HepG2 (cell line): ENCODE results near the gene STK36. TPM values are rescaled to one million over a fixed set of nuclear protein-coding genes. Genes with fewer than 3 reads are reported as not detected.
A peak's percentile ranks its signal among the peaks of the same experiment; 100 is the strongest.

Experiments
- AHR ChIP-seq: IDR thresholded peaks from 2 replicates; pipeline ENCODE4 v1.6.1; 2018; ENCODE audit warnings: missing genetic modification reagents, missing compliant biosample characterization
- AKAP8 ChIP-seq: sonication (generic); formaldehyde crosslinking; IDR thresholded peaks from 2 replicates; pipeline ENCODE4 v1.5.1; 2020; ENCODE audit warnings: mild to moderate bottlenecking, missing genetic modification reagents
- GABPA ChIP-seq, 2 experiments: IDR thresholded peaks; 2 replicates each; pipeline ENCODE4 v1.6.1; 2011 to 2016; ENCODE audit warnings: low read depth in 2 of 2, low read length in 1 of 2, missing biosample characterization in 1 of 2, missing genetic modification characterization in 1 of 2
- HIVEP1 ChIP-seq: sonication (generic); formaldehyde crosslinking; IDR thresholded peaks from 2 replicates; pipeline ENCODE4 v1.4.0; 2020; ENCODE audit warnings: mild to moderate bottlenecking, missing genetic modification reagents
- HNF1A ChIP-seq, 2 experiments: sonication (generic) in 1 of 2; formaldehyde crosslinking in 1 of 2; IDR thresholded peaks; 2 replicates each; pipeline versions ENCODE4 v1.4.0 to v1.6.1; 2016 to 2020; ENCODE audit warnings: borderline replicate concordance in 1 of 2, low read depth in 1 of 2, mild to moderate bottlenecking in 1 of 2, missing genetic modification reagents in 1 of 2
- HNF4A ChIP-seq: sonication (generic); formaldehyde crosslinking; IDR thresholded peaks from 2 replicates; pipeline ENCODE4 v1.4.0; 2020; ENCODE audit warnings: missing genetic modification reagents
- KLF13 ChIP-seq: sonication (generic); formaldehyde crosslinking; IDR thresholded peaks from 2 replicates; pipeline ENCODE4 v1.4.0; 2020; ENCODE audit warnings: mild to moderate bottlenecking, missing genetic modification reagents
- MZF1 ChIP-seq: sonication (generic); formaldehyde crosslinking; IDR thresholded peaks from 2 replicates; pipeline ENCODE4 v1.8.1; 2023; ENCODE audit warnings: mild to moderate bottlenecking, missing genetic modification reagents, borderline replicate concordance
- PLRG1 ChIP-seq: fragments of 450-650 bp; conservative IDR thresholded peaks from 2 replicates; pipeline ENCODE4 v1.6.1; 2016
- RERE ChIP-seq: IDR thresholded peaks from 2 replicates; pipeline ENCODE4 v1.6.1; 2016; ENCODE audit warnings: low read depth, missing genetic modification reagents, missing compliant biosample characterization
- RORA ChIP-seq: sonication (generic); formaldehyde crosslinking; IDR thresholded peaks from 2 replicates; pipeline ENCODE4 v1.5.0; 2020; ENCODE audit warnings: mild to moderate bottlenecking, missing genetic modification reagents, moderate library complexity
- SNAI1 ChIP-seq: sonication (generic); formaldehyde crosslinking; IDR thresholded peaks from 2 replicates; pipeline ENCODE4 v1.5.0; 2020; ENCODE audit warnings: mild to moderate bottlenecking, missing genetic modification reagents, borderline replicate concordance
- STAT6 ChIP-seq: sonication (generic); formaldehyde crosslinking; IDR thresholded peaks from 2 replicates; pipeline ENCODE4 v1.4.0; 2020; ENCODE audit warnings: missing genetic modification reagents, mild to moderate bottlenecking, borderline replicate concordance
- ZNF558 ChIP-seq: sonication (generic); formaldehyde crosslinking; IDR thresholded peaks from 2 replicates; pipeline ENCODE4 v1.9.0; 2022; ENCODE audit warnings: mild to moderate bottlenecking, missing genetic modification reagents, borderline replicate concordance
- ZNF674 ChIP-seq: sonication (generic); formaldehyde crosslinking; IDR thresholded peaks from 2 replicates; pipeline ENCODE4 v1.5.0; 2020; ENCODE audit warnings: low read depth, mild to moderate bottlenecking, missing genetic modification reagents
- polyA plus RNA-seq, 8 experiments: library from polyadenylated mRNA; depleted of rRNA in 3 of 8; stranded (reverse) in 7 of 8; unstranded in 1 of 8; fragments of >200 nt; fragmentation: Illumina TruSeq in 4 of 8; extraction: Trizol in 4 of 8; gene quantifications; 2 replicates each; pipeline versions ENCODE4 v1.2.1 to v1.2.3, GENCODE V29; 2011 to 2016; ENCODE audit warnings: low read depth in 4 of 8, missing spikeins in 1 of 8, mixed read lengths in 1 of 8; ENCODE audit not compliant: insufficient read depth in 1 of 8
- total RNA-seq, 5 experiments: library from RNA; depleted of rRNA; stranded (reverse); fragments of >200 nt; fragmentation: Illumina TruSeq; extraction: Trizol; gene quantifications; 2 replicates each; pipeline ENCODE4 v1.2.3, GENCODE V29; 2016; ENCODE audit warnings: low read depth in 1 of 5

STK36 gene
- total and polyA plus RNA-seq, 2 of the 13 experiments (the other 11 are each of a cell fraction or from before 2014, with no cell fraction given) = 45.9 to 83.5 TPM

GRCh38 chr2:218710687-218711549, 39.0 kb downstream of the STK36 start, which contains the start of gene TTLL4 (continued):
- TF ChIP-seq RERE (CRISPR knock-in tag) (0 out of 2 replicates have a peak, but pooled peaks have one; percentile 70), HIVEP1 (peak; percentile 93), RORA (CRISPR knock-in tag) (no peak), MZF1 (CRISPR knock-in tag) (no peak), GABPA (IDR thresholded peaks at IDR 0.05; ENCODE audit: low read depth, low read length) (peak; percentile 47; the same call in 1 of the 2 replicates), GABPA (CRISPR knock-in tag; IDR thresholded peaks at IDR 0.05; ENCODE audit: low read depth) (peak; percentile 84), ZNF558 (CRISPR knock-in tag) (peak; percentile 64; the same call in 1 of the 2 replicates), STAT6 (CRISPR knock-in tag) (peak; percentile 72; the same call in 1 of the 2 replicates), HNF4A (peak; percentile 31; the same call in 1 of the 2 replicates), ZNF674 (CRISPR knock-in tag) (peak; percentile 77; the same call in 1 of the 2 replicates), KLF13 (CRISPR knock-in tag) (peak; percentile 96; the same call in 1 of the 2 replicates), AKAP8 (CRISPR knock-in tag) (peak; percentile 94), HNF1A (IDR thresholded peaks at IDR 0.05; ENCODE audit: low read depth) (0 out of 2 replicates have a peak, but pooled peaks have one; percentile 13), HNF1A (CRISPR knock-in tag; IDR thresholded peaks at IDR 0.05; ENCODE audit: borderline replicate concordance) (peak; percentile 82), AHR (peak; percentile 68), PLRG1 (no peak), SNAI1 (CRISPR knock-in tag) (peak; percentile 90)
